Body of pancreas (tissue), 4 donors: ENCODE data around the gene GMDS.

Source experiments
- POLR2A ChIP-seq, 3 donors: fragments of 450-650 bp; IDR thresholded peaks; one replicate each; pipeline ENCODE4 v1.6.1; 2016; ENCODE audit warnings: antibody characterized with exemption in 3 of 3, mild to moderate bottlenecking in 2 of 3
- TF ChIP-seq, protein P1 (sequence below), 7 experiments: fragments of 450-650 bp in 4 of 7; fragments of 200-600 bp in 3 of 7; sonication (generic) in 3 of 7; IDR thresholded peaks; one replicate each; pipeline ENCODE4 v1.5.1; 2016 to 2019; ENCODE audit warnings: antibody characterized with exemption in 7 of 7

DNA sequence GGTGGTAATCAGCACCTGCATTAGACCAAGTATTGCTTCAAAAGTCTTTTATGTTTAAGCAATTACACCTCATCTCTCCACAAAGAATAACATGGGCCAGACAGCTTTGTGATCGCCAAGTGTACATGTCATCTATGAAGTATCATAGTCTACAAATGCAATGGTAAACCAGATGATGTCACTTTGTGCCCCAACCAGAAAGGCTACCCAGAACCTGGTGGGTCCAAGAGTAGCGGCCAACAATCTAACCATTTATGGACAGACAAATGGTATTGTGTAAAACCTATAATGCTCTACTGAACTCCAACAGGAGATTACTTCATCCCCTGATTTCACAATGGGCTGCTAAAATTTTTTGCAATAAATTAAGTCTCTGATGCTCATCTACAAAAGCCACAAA lies 295.9 kb downstream of the GMDS start:
- TF ChIP-seq, protein P1, sequence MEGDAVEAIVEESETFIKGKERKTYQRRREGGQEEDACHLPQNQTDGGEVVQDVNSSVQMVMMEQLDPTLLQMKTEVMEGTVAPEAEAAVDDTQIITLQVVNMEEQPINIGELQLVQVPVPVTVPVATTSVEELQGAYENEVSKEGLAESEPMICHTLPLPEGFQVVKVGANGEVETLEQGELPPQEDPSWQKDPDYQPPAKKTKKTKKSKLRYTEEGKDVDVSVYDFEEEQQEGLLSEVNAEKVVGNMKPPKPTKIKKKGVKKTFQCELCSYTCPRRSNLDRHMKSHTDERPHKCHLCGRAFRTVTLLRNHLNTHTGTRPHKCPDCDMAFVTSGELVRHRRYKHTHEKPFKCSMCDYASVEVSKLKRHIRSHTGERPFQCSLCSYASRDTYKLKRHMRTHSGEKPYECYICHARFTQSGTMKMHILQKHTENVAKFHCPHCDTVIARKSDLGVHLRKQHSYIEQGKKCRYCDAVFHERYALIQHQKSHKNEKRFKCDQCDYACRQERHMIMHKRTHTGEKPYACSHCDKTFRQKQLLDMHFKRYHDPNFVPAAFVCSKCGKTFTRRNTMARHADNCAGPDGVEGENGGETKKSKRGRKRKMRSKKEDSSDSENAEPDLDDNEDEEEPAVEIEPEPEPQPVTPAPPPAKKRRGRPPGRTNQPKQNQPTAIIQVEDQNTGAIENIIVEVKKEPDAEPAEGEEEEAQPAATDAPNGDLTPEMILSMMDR (IDR thresholded peaks at IDR 0.05): no peak
- no peak for TF ChIP-seq POLR2A (IDR thresholded peaks at IDR 0.05)
